Mammary epithelial cell (primary cell): Measurements from ENCODE around the gene TRIP13.
"Not testable (repeated sequence)": the region's sequence is repeated elsewhere in the genome, so short reads cannot be mapped to it uniquely, and the experiment has no call there.

Experiments
- CTCF ChIP-seq, 2 donors: IDR thresholded peaks in 1 of 2; conservative IDR thresholded peaks in 1 of 2; 2 replicates each; pipeline ENCODE4 v1.5.1; 2011 to 2012; ENCODE audit warnings: inconsistent platforms in 2 of 2, low read length in 2 of 2, mild to moderate bottlenecking in 2 of 2, control low read depth in 1 of 2, low read depth in 1 of 2; ENCODE audit not compliant: insufficient read depth in 1 of 2; ENCODE audit errors: extremely low read depth in 1 of 2
- EZH2 ChIP-seq: IDR thresholded peaks from 2 replicates; pipeline ENCODE4 v1.6.1; 2012; ENCODE audit warnings: low read length, inconsistent platforms, borderline replicate concordance

GRCh38 chr5:918717-919116 lies 26.0 kb downstream of the TRIP13 start:
- TF ChIP-seq CTCF (conservative IDR thresholded peaks at IDR 0.05 in 1 of 2, IDR thresholded peaks at IDR 0.05 in 1 of 2; ENCODE audit: extremely low read depth in 1 of 2, insufficient read depth in 1 of 2, low read depth in 1 of 2, low read length in 2 of 2); EZH2: not testable (repeated sequence)
